Esophagus squamous epithelium (tissue), 5 donors: Measurements from ENCODE around the gene LRRC45. TPM values are rescaled to one million over a fixed set of nuclear protein-coding genes. Genes with fewer than 3 reads are reported as not detected.

Source experiments
- DNase-seq: peaks from one replicate; lab custom pipeline; 2025; lab: John Stamatoyannopoulos, UW
- H3K27ac ChIP-seq, 4 donors: fragments of 200-600 bp; sonication (generic); one replicate each; pipeline ENCODE4 v1.5.1; 2016 to 2019; ENCODE audit warnings: mild to moderate bottlenecking in 1 of 4
- H3K27me3 ChIP-seq, 4 donors: fragments of 200-600 bp; sonication (generic); 1 replicate in 3 of 4; 2 replicates in 1 of 4; pipeline versions ENCODE4 v1.5.1 to v1.6.0; 2017 to 2021; ENCODE audit warnings: antibody characterized with exemption in 1 of 4
- H3K36me3 ChIP-seq, 3 donors: fragments of 200-600 bp; sonication (generic); one replicate each; pipeline ENCODE4 v1.5.1; 2016 to 2019
- H3K4me1 ChIP-seq, 3 donors: fragments of 200-600 bp; sonication (generic); one replicate each; pipeline ENCODE4 v1.5.1; 2017 to 2019
- H3K4me3 ChIP-seq, 4 donors: fragments of 200-600 bp; sonication (generic); 1 replicate in 3 of 4; 2 replicates in 1 of 4; pipeline ENCODE4 v1.5.1; 2016 to 2019; ENCODE audit warnings: mild to moderate bottlenecking in 2 of 4, moderate library complexity in 1 of 4
- H3K9me3 ChIP-seq, 3 donors: fragments of 200-600 bp; sonication (generic); one replicate each; pipeline ENCODE4 v1.5.1; 2016 to 2019
- CTCF ChIP-seq, 6 experiments: fragments of 450-650 bp in 4 of 6; fragments of 200-600 bp in 2 of 6; sonication (generic) in 2 of 6; IDR thresholded peaks; one replicate each; pipeline ENCODE4 v1.5.1; 2016 to 2019; ENCODE audit warnings: antibody characterized with exemption in 6 of 6, mild to moderate bottlenecking in 4 of 6, moderate library complexity in 4 of 6
- POLR2A ChIP-seq, 4 donors: fragments of 450-650 bp; IDR thresholded peaks; one replicate each; pipeline ENCODE4 v1.6.1; 2017; ENCODE audit warnings: antibody characterized with exemption in 4 of 4, mild to moderate bottlenecking in 4 of 4, moderate library complexity in 3 of 4
- WGBS, 2 donors: methylation state at CpG; one replicate each; pipeline ENCODE4 v1.1.5; 2018; 5-methylcytosine and 5-hydroxymethylcytosine counted together
- intact Hi-C: fragments of 100-400 bp; cut with DNase I; formaldehyde crosslinking; loops from one replicate; pipeline ENCODE4 v1.15.0; 2022
- total RNA-seq, 4 donors: library from RNA; depleted of rRNA; stranded (reverse); fragments of >200 nt; gene quantifications; one replicate each; pipeline ENCODE4 v1.1.0, GENCODE V29; 2016
- donor health status: DM: yes; HTN: yes; CAD: no.

LRRC45 gene
- total RNA-seq, 4 donors from 2014 or later = 9.7 to 21.2 (median 18.3) TPM

GRCh38 chr17:82056729-82057621, 33.9 kb downstream of the LRRC45 start:
- Histone ChIP-seq H3K27me3 (no peaks in the 10 kb centered on the region), H3K36me3 (peaks cover 60 to 90% (median 65%) of the 10 kb centered on the region in 3 donors), H3K27ac (no peak overlapping the region), H3K4me3 (no peak overlapping the region), H3K4me1 (peaks cover 17 to 26% (median 18%) of the 10 kb centered on the region in 3 donors), H3K9me3 (no peaks in the 10 kb centered on the region)
- TF ChIP-seq CTCF (IDR thresholded peaks at IDR 0.05) = no peak
- TF ChIP-seq POLR2A (IDR thresholded peaks at IDR 0.05) = no peak
- DNase-seq = no peak
- 71 to 84% methylated on average over 1 to 12 of the region's 29 CpGs for WGBS, 2 donors
- intact Hi-C loops = no loop called here

- TF ChIP-seq POLR2A (IDR thresholded peaks at IDR 0.05) (no peak), CTCF (IDR thresholded peaks at IDR 0.05) (no peak)
- no peak for DNase-seq
- Histone ChIP-seq H3K36me3 (peaks cover 73 to 100% (median 76%) of the 10 kb centered on the region in 3 donors), H3K27me3 (no peaks in the 10 kb centered on the region), H3K4me3 (no peak overlapping the region), H3K9me3 (no peaks in the 10 kb centered on the region), H3K4me1 (peaks cover 5 to 20% (median 8%) of the 10 kb centered on the region in 3 donors), H3K27ac (no peak overlapping the region)
- intact Hi-C loops = no loop called here
- WGBS, 2 donors = 40 to 92% methylated on average over 1 to 5 of the region's 17 CpGs
These were observed 35.2 kb downstream of the LRRC45 start for GRCh38 chr17:82058230-82058854.

GRCh38 chr17:82058855-82059249, 35.7 kb downstream of the LRRC45 start:
- Histone ChIP-seq H3K4me3 (no peak overlapping the region), H3K27me3 (no peaks in the 10 kb centered on the region), H3K9me3 (no peaks in the 10 kb centered on the region), H3K4me1 (peaks cover 2 to 20% (median 8%) of the 10 kb centered on the region in 3 donors), H3K27ac (no peak overlapping the region), H3K36me3 (peaks cover 70 to 100% (median 76%) of the 10 kb centered on the region in 3 donors)
- DNase-seq = no peak
- WGBS, 2 donors = 76% methylated on average over 3 of the region's 10 CpGs; no CpG with 5 or more reads in 1 of the 2 donors
- intact Hi-C loops = no loop called here
- TF ChIP-seq POLR2A (IDR thresholded peaks at IDR 0.05) (no peak), CTCF (IDR thresholded peaks at IDR 0.05) (no peak)

- Histone ChIP-seq H3K27ac (no peak overlapping the region), H3K36me3 (peaks cover 67 to 98% (median 73%) of the 10 kb centered on the region in 3 donors), H3K4me3 (no peak overlapping the region), H3K9me3 (no peaks in the 10 kb centered on the region), H3K27me3 (no peaks in the 10 kb centered on the region), H3K4me1 (peaks cover 8 to 23% (median 12%) of the 10 kb centered on the region in 3 donors)
- WGBS, 2 donors = 67 to 91% methylated on average over 4 to 5 of the region's 19 CpGs
- TF ChIP-seq POLR2A (IDR thresholded peaks at IDR 0.05) (no peak), CTCF (IDR thresholded peaks at IDR 0.05) (no peak)
- DNase-seq = no peak
- intact Hi-C loops = no loop called here
These were observed 36.3 kb downstream of the LRRC45 start for GRCh38 chr17:82059272-82060000.
